Gastrocnemius medialis (tissue), 4 donors: ENCODE results near the gene IGF2BP2.

ENCODE experiments used
- POLR2A ChIP-seq, 2 donors: fragments of 450-650 bp; IDR thresholded peaks; one replicate each; pipeline ENCODE4 v1.6.1; 2017; ENCODE audit warnings: antibody characterized with exemption in 2 of 2, mild to moderate bottlenecking in 2 of 2, moderate library complexity in 2 of 2
- TF ChIP-seq, protein P1 (sequence below), 5 experiments: fragments of 450-650 bp in 3 of 5; fragments of 200-600 bp in 2 of 5; sonication (generic) in 2 of 5; IDR thresholded peaks in 4 of 5; conservative IDR thresholded peaks in 1 of 5; 1 replicate in 4 of 5; 2 replicates in 1 of 5; pipeline ENCODE4 v1.5.1; 2016 to 2019; ENCODE audit warnings: antibody characterized with exemption in 5 of 5, mild to moderate bottlenecking in 3 of 5, moderate library complexity in 3 of 5

DNA sequence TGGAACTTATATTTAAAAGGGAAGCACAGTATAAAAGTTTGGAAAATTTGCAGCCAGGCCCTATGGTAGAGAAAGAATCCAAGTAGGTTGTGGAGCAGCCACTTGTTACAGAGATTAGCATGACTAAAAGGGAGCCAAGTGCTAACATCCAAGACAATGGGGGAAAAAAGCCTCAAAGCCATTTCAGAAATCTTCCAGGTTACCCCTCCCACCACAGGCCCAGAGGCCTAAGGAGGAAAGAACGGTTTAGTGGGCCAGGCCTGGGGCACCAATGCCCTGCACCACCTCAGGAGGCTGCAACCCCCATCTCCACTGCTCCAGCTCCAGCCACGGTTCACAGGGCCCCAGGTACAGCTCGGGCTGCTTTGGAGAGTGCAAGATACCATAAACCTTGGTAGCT lies 69.9 kb downstream of the IGF2BP2 start:
- TF ChIP-seq, protein P1, sequence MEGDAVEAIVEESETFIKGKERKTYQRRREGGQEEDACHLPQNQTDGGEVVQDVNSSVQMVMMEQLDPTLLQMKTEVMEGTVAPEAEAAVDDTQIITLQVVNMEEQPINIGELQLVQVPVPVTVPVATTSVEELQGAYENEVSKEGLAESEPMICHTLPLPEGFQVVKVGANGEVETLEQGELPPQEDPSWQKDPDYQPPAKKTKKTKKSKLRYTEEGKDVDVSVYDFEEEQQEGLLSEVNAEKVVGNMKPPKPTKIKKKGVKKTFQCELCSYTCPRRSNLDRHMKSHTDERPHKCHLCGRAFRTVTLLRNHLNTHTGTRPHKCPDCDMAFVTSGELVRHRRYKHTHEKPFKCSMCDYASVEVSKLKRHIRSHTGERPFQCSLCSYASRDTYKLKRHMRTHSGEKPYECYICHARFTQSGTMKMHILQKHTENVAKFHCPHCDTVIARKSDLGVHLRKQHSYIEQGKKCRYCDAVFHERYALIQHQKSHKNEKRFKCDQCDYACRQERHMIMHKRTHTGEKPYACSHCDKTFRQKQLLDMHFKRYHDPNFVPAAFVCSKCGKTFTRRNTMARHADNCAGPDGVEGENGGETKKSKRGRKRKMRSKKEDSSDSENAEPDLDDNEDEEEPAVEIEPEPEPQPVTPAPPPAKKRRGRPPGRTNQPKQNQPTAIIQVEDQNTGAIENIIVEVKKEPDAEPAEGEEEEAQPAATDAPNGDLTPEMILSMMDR (IDR thresholded peaks at IDR 0.05 in 4 of 5, conservative IDR thresholded peaks at IDR 0.05 in 1 of 5), result no peak
- TF ChIP-seq POLR2A (IDR thresholded peaks at IDR 0.05), result no peak
